Measurements from ENCODE around the gene TARP.

TARP gene

GRCh38 chr7:38215735-38216670 is 57.4 kb downstream of the TARP start:
- peak; percentile 52 for DNase-seq (ENCODE audit: low read depth)

DNA sequence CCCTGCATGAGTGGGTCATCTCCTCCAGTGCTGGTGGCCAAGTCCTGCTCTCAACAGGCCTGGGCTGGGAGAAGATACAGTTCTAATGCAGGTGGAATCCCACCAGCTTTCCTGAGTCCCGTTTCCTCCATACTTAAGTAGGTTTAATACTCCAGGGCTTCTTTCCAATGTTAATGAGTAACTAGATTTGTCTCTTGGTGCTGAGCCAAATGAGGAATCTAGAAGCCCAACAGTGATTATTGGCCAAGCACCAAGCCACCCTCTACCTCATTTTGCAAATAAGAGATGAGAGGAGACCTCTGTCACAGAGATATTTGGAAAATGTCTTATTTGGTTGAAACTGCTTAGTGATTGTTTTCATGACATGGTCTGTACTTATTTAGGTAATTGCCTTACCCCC is 58.3 kb downstream of the TARP start:
- DNase-seq (ENCODE audit: low read depth) = no peak

- no peak for DNase-seq (ENCODE audit: low read depth)
Observed at GRCh38 chr7:38211940-38212339, 61.5 kb downstream of the TARP start.

GRCh38 chr7:38211486-38211885 is 62.0 kb downstream of the TARP start:
- no peak for DNase-seq (ENCODE audit: low read depth)
